ENCODE results near the gene WDR49.

WDR49 gene

GRCh38 chr3:167437428-167438139, 216.2 kb downstream of the WDR49 start:
- TF ChIP-seq SUZ12 (IDR thresholded peaks at IDR 0.05; ENCODE audit: extremely low read depth, insufficient read depth, insufficient read length): no peak
- TF ChIP-seq YY1 (IDR thresholded peaks at IDR 0.05; ENCODE audit: insufficient read depth, insufficient read length): no peak
- TF ChIP-seq ZNF274 (IDR thresholded peaks at IDR 0.05; ENCODE audit: low read depth, low read length): no peak
- no peak for DNase-seq (ENCODE audit: low read depth, low spot score)
- Histone ChIP-seq H3K4me3 (ENCODE audit: insufficient read length, low read depth) (no peak overlapping the region), H3K4me1 (ENCODE audit: insufficient read depth, insufficient read length) (no peaks in the 10 kb centered on the region), H3K27me3 (ENCODE audit: insufficient read depth, insufficient read length) (no peaks in the 10 kb centered on the region), H3K36me3 (ENCODE audit: insufficient read depth, insufficient read length, low read length) (no peaks in the 10 kb centered on the region), H3K9ac (ENCODE audit: insufficient read length, low read depth) (no peak overlapping the region), H3K9me3 (ENCODE audit: insufficient read depth, low read length) (no peaks in the 10 kb centered on the region)
